Smooth muscle cell (in vitro differentiated cells): Measurements from ENCODE around the gene PDE2A. TPM values are rescaled to one million over a fixed set of nuclear protein-coding genes. Genes with fewer than 3 reads are reported as not detected.

Experiments used
- DNase-seq: peaks from one replicate; lab custom pipeline; 2025; ENCODE audit not compliant: unreplicated experiment; lab: John Stamatoyannopoulos, UW
- H2AFZ ChIP-seq: fragments of 200-600 bp; sonication (generic); 2 replicates; pipeline ENCODE4 v1.6.0; 2016; ENCODE audit warnings: antibody characterized with exemption, low read depth, mild to moderate bottlenecking
- H3F3A ChIP-seq: fragments of 200-600 bp; sonication (generic); 2 replicates; pipeline ENCODE4 v1.6.0; 2017; ENCODE audit warnings: antibody characterized with exemption, low read depth
- H3K27ac ChIP-seq: fragments of 200-600 bp; sonication (generic); 2 replicates; pipeline ENCODE4 v1.5.1; 2016; ENCODE audit warnings: low read depth, mild to moderate bottlenecking
- H3K27me3 ChIP-seq: fragments of 200-600 bp; sonication (generic); 2 replicates; pipeline ENCODE4 v1.6.1; 2016; ENCODE audit warnings: low read depth, mild to moderate bottlenecking
- H3K36me3 ChIP-seq: fragments of 200-600 bp; sonication (generic); 2 replicates; pipeline ENCODE4 v1.5.1; 2016; ENCODE audit warnings: low read depth
- H3K4me1 ChIP-seq: fragments of 200-600 bp; sonication (generic); 2 replicates; pipeline ENCODE4 v1.5.1; 2016; ENCODE audit warnings: low read depth
- H3K4me2 ChIP-seq: fragments of 200-600 bp; sonication (generic); 2 replicates; pipeline ENCODE4 v1.6.0; 2016; ENCODE audit warnings: mild to moderate bottlenecking
- H3K4me3 ChIP-seq: fragments of 200-600 bp; sonication (generic); 2 replicates; pipeline ENCODE4 v1.5.1; 2016; ENCODE audit warnings: mild to moderate bottlenecking
- H3K79me2 ChIP-seq: fragments of 200-600 bp; sonication (generic); 2 replicates; pipeline ENCODE4 v1.6.0; 2016; ENCODE audit warnings: low read depth, mild to moderate bottlenecking
- H3K9ac ChIP-seq: fragments of 200-600 bp; sonication (generic); 2 replicates; pipeline ENCODE4 v1.6.0; 2016; ENCODE audit warnings: low read depth
- H3K9me3 ChIP-seq: fragments of 200-600 bp; sonication (generic); replicated peaks from 2 replicates; pipeline ENCODE4 v1.5.1; 2016; ENCODE audit warnings: low read depth
- H4K20me1 ChIP-seq: fragments of 200-600 bp; sonication (generic); 2 replicates; pipeline ENCODE4 v1.6.0; 2016; ENCODE audit warnings: low read depth
- CTCF ChIP-seq: fragments of 200-600 bp; sonication (generic); IDR thresholded peaks from 2 replicates; pipeline ENCODE4 v1.5.1; 2017; ENCODE audit warnings: borderline replicate concordance, mild to moderate bottlenecking, antibody characterized with exemption; ENCODE audit not compliant: insufficient read depth, poor library complexity, severe bottlenecking
- WGBS: methylation state at CpG from one replicate; pipeline ENCODE4 v1.1.7; 2016; ENCODE audit warnings: low lambda C conversion rate; 5-methylcytosine and 5-hydroxymethylcytosine counted together
- polyA plus RNA-seq: library from polyadenylated mRNA; unstranded; fragments of >200 nt; fragmentation: Nextera tagmentation; extraction: Ambion mirVana; gene quantifications from 2 replicates; pipeline ENCODE4 v1.2.1, GENCODE V29; 2016
- total RNA-seq: library from RNA; depleted of rRNA; stranded (reverse); fragments of >200 nt; gene quantifications from 2 replicates; pipeline ENCODE4 v1.2.3, GENCODE V29; 2014

Gene PDE2A
- total and polyA plus RNA-seq, 2 experiments from 2014 or later = 1.0 TPM; not detected in 1

GRCh38 chr11:72584293-72584938 is 89.8 kb downstream of the PDE2A start:
- Histone ChIP-seq H4K20me1 (no peaks in the 10 kb centered on the region), H3K79me2 (no peaks in the 10 kb centered on the region), H3K27me3 (peaks cover 71% of the 10 kb centered on the region), H2AFZ (no peak overlapping the region), H3K4me3 (peak overlapping the region; percentile 26), H3K27ac (no peak overlapping the region), H3K9ac (no peak overlapping the region), H3K4me2 (peak overlapping the region; percentile 71), H3K9me3 (no peaks in the 10 kb centered on the region), H3K36me3 (no peaks in the 10 kb centered on the region), H3K4me1 (no peaks in the 10 kb centered on the region), H3F3A (no peaks in the 10 kb centered on the region)
- DNase-seq = no peak
- WGBS = 9% methylated on average over 42 of the region's 59 CpGs
- TF ChIP-seq CTCF = no peak

DNA sequence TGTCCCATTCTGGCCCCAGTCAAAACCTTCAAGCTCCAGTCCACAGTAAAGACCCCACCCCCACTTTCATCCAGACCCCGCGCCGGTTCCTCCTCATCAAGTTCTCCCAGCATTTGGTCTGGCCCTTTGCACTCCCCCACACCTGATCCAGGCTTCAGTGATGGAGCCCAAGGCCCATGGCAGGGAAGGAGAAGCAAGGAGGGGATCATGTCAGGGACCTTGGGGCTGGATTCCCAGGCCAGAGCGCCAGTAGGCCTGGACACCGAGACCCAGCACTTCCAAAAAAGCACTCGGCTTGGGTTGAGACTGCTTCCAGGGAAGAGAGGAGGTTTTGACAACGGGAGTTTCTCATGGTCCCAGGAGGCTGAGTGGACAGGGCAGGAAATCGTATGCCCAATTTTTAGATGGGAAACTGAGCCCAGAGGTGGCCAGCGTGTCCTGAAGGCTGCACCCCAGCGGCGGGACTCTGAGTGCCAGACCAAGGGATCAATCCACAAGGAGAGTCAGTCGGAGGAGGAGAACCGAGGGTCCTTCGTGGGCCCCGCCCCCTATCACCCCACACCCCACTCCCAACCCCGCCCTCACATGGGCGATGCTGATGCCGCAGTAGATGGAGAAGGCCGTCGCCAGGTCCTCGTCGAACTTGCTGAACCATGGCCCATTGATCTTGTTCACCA is 90.5 kb downstream of the PDE2A start:
- Histone ChIP-seq H4K20me1 (no peaks in the 10 kb centered on the region), H3K27ac (no peak overlapping the region), H3K36me3 (no peaks in the 10 kb centered on the region), H3K9ac (no peak overlapping the region), H3K27me3 (peaks cover 64% of the 10 kb centered on the region), H3K4me2 (peak overlapping the region; percentile 71), H3K79me2 (no peaks in the 10 kb centered on the region), H3K9me3 (no peaks in the 10 kb centered on the region), H2AFZ (no peak overlapping the region), H3F3A (no peaks in the 10 kb centered on the region), H3K4me1 (no peaks in the 10 kb centered on the region), H3K4me3 (no peak overlapping the region)
- DNase-seq = no peak
- no peak for TF ChIP-seq CTCF
- 70% methylated on average over 20 of the region's 22 CpGs for WGBS

GRCh38 chr11:72583177-72583553 is 91.1 kb downstream of the PDE2A start:
- H3K4me3 ChIP-seq = no peak overlapping the region
- H3K27ac ChIP-seq = no peak overlapping the region
- no peak for TF ChIP-seq CTCF
- no peaks in the 10 kb centered on the region for H3K79me2 ChIP-seq
- H4K20me1 ChIP-seq = no peaks in the 10 kb centered on the region
- H3K9ac ChIP-seq = no peak overlapping the region
- no peak overlapping the region for H3K4me2 ChIP-seq
- no peaks in the 10 kb centered on the region for H3K9me3 ChIP-seq
- H3K4me1 ChIP-seq = no peaks in the 10 kb centered on the region
- H3K27me3 ChIP-seq = peaks cover 58% of the 10 kb centered on the region
- no peaks in the 10 kb centered on the region for H3F3A ChIP-seq
- 100% methylated on average over 2 of the region's 2 CpGs for WGBS
- no peak overlapping the region for H2AFZ ChIP-seq
- H3K36me3 ChIP-seq = no peaks in the 10 kb centered on the region
- no peak for DNase-seq
